Measurements from ENCODE around the gene POLA1. TPM values are rescaled to one million over a fixed set of nuclear protein-coding genes. Genes with fewer than 3 reads are reported as not detected.

The POLA1 gene
- total RNA-seq, 1 donor from 2014 or later: 8.7 TPM

DNA sequence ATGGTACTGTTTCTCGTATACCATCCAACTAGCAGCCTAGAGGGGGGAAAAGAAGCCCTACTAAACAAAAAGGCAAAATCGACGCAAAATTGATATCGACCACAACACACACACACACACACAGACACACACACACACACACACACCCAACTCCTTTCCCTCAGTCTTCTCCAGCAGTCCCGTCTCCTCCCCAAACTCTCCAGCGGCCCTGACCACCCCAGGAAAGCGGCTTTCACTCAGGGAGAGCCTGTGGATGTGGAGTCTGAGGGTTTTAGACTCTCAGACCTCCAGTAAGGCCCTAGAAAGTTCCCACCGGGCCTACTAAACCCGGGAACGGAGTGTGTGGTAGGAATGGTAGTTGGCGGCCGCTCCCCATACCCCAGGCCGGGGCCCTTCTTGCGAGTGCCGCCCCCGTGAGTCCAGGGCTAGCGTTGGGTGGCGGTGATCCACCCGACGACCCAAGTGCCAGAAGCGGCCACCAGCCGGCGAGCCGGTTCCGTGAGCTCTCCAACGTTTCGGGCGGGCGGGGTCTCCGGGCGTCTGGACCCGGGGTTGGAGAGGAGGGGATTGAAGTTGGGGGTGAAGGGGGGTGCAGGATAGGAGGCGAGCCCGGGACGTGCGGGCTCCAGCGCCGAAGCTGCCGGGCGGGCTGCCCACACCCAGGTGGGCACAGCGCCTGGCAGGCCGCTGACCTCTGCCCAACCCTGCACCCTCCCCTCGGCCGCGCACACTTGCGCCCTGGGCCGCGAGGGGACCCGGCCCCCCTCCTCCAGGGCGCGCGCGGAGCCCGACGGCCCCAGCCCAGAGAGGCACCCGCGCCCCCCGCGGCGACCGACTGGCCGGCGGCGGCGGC lies 308.3 kb downstream of the POLA1 start:
- no peak for DNase-seq (ENCODE audit: low spot score)
- intact Hi-C loops (cut with DNase I): no loop called here

GRCh38 chrX:25002661-25003020 lies 308.9 kb downstream of the POLA1 start:
- intact Hi-C loops (cut with DNase I): no loop called here
- DNase-seq (ENCODE audit: low spot score): no peak

DNA sequence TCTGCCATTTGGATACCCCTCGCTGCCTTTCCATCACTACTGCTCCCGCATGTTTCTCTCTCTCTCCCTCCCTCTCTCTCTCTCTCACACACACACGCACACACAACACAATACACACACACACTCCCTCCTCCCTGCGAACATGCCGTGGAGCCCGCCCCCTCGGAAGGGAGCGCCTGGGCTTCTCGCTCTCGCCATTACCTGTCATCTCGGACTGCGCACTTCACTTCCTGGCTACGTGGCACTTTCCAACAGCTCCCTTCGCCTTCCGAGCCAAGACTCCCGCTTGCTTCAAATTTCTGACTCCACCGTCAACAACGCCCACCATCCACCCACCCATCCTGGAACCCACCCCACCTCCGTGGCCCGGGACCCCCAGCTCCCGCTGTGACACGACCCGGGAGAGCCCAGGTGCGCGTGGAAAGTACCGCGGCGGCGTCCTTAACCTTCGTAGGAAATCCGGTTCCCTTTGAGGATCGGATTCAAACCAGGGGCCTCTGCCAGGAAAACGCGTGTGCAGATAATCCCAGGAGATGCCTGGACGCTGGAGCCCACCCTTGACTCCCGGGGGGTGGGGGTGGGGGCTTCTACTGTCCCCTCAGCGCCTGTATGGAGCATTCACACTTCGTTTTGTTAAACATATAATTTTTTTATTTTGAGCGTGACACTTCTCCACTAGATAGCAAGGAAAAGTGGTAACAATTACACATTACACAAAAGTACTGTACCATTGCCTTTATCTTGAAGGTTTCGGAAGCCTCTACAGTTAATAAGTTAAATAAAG lies 309.5 kb downstream of the POLA1 start:
- no peak for DNase-seq (ENCODE audit: low spot score)
- intact Hi-C loops (cut with DNase I): no loop called here

GRCh38 chrX:25004040-25004439 lies 310.3 kb downstream of the POLA1 start:
- DNase-seq (ENCODE audit: low spot score): no peak
- intact Hi-C loops (cut with DNase I): no loop called here

GRCh38 chrX:25004485-25005032 lies 310.8 kb downstream of the POLA1 start:
- no peak for DNase-seq (ENCODE audit: low spot score)
- intact Hi-C loops (cut with DNase I): no loop called here

GRCh38 chrX:25005034-25005381 lies 311.3 kb downstream of the POLA1 start:
- DNase-seq (ENCODE audit: low spot score): no peak
- intact Hi-C loops (cut with DNase I): no loop called here

DNA sequence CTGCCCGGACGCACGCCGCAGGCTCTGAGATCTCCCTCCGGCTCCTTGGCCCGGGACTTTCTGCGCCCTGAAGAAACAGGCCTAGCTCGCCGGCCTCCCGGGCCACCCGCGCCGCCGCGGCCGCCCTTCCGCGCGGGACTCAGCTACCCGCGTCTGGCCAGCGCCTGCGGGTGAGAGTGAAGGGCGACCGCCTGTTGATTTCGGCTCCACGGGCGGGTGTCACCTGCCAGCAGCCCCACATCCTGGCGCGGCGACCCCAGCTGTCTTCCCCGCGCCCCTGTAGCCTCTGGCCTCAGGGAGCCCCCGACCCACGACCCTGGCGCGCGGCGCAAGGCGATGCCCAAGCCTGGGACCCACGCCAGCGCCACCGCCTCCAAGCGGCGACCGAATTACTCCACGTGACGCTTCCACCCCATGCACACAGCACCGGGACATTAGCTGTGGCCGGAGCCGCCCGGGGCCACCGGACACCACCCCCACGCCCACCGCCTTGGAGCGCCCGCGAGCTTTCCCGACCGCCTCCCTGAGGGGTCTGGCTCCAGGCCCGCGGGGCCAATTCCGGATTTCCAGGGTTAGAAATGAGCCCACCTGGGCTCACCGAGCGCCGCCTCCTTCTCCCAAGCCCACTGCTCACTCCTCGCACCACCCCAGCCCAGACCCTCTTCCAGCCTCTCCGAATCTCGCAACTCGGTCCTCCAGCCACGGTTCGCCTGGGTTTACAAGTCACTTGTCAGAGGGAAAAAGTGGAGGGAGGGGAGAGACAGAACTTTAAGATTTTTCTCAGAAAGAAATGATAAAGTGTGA lies 311.9 kb downstream of the POLA1 start:
- intact Hi-C loops (cut with DNase I): no loop called here
- no peak for DNase-seq (ENCODE audit: low spot score)

DNA sequence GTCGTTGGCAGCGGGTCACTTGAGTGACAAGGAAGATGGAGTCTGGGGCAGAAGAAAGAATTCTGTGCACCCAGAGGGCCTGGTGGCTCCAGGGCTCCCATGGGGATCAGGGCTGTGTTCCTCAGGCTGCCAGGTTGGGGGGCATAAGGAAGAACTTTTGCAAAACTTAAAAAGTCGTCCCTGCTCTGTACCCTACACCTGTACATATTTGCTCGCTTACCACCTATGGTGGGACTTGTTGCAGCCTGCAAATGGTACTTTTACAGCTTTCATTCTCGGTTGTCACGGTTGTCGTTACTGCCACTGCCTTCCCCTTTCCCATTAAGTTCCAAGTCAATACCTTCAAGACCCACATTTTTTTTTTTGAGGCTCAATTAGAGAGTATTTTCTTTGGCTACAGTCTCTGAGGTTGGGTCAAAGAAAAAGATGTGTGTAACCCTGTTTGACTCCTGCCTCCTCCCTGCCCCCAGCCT lies 312.9 kb downstream of the POLA1 start:
- intact Hi-C loops (cut with DNase I): no loop called here

GRCh38 chrX:25007059-25008053 lies 313.6 kb downstream of the POLA1 start:
- intact Hi-C loops (cut with DNase I): no loop called here
- no peak for DNase-seq (ENCODE audit: low spot score)

More for the DNA sequence above, 312.9 kb downstream of the POLA1 start:
- DNase-seq (ENCODE audit: low spot score): no peak

GRCh38 chrX:25009407-25009806 lies 315.7 kb downstream of the POLA1 start:
- intact Hi-C loops (cut with DNase I): no loop called here
- no peak for DNase-seq (ENCODE audit: low spot score)

- no peak for DNase-seq (ENCODE audit: low spot score)
- intact Hi-C loops (cut with DNase I): no loop called here
Measured at GRCh38 chrX:25010784-25011588, 317.3 kb downstream of the POLA1 start.

GRCh38 chrX:25011589-25012432 lies 318.1 kb downstream of the POLA1 start:
- DNase-seq (ENCODE audit: low spot score): no peak
- intact Hi-C loops (cut with DNase I): no loop called here

DNA sequence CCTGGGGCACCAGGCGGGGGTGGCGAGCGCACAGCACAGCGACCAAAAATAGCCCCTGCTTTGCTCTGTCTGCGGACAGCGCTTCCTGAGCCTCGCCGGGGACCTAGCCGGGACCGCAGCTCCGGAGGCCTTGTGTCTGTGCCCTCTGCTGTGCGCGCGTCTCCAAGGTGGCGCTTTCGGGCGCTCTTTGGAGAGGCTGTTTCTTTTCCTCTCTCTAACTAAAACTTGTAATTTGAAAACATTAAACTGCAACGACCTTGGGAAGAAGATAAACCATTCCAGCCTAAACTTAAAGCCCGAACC lies 318.7 kb downstream of the POLA1 start:
- no peak for DNase-seq (ENCODE audit: low spot score)
- intact Hi-C loops (cut with DNase I): no loop called here

- DNase-seq (ENCODE audit: low spot score): no peak
- intact Hi-C loops (cut with DNase I): no loop called here
Measured at GRCh38 chrX:25012793-25013631, 319.3 kb downstream of the POLA1 start.

- DNase-seq (ENCODE audit: low spot score): no peak
- intact Hi-C loops (cut with DNase I): no loop called here
Measured at GRCh38 chrX:25013632-25014365, 320.1 kb downstream of the POLA1 start.

All from cardiac septum (tissue), 1 donor.